ENCODE data around the gene TRABD2B. TPM values are rescaled to one million over a fixed set of nuclear protein-coding genes. Genes with fewer than 3 reads are reported as not detected.

TRABD2B gene
- total RNA-seq, 1 donor from 2014 or later: 0.89 TPM

DNA sequence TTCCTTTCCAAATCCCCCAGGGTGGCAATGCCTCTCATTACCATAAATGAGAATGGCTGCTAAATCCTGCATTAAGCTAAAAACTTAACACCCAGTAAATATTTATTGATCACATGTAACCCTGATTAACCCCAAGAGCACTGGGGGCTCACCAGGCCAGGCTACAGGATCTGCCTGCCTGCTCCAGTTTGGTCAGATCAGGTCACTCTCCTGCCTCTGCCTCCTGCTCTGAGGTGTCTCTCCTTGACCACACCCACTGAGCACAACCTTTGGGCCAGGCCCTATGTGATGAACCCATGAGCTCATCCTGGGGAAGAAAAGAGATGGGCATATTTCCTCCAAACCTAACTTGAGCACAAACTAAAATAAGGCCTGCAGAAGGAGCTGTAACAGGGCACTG, 93.5 kb downstream of the TRABD2B start:
- Mint-ChIP-seq H3K4me1 (ENCODE audit: low read depth, unreplicated experiment) (peaks cover 13% of the 10 kb centered on the region), H3K27ac (ENCODE audit: unreplicated experiment) (no peak overlapping the region), H3K9me3 (ENCODE audit: unreplicated experiment) (no peaks in the 10 kb centered on the region), H3K27me3 (ENCODE audit: low read depth, unreplicated experiment) (peaks cover 27% of the 10 kb centered on the region), H3K36me3 (ENCODE audit: low read depth, unreplicated experiment) (no peaks in the 10 kb centered on the region), H3K4me3 (ENCODE audit: unreplicated experiment) (no peak overlapping the region)
- FAIRE-seq (no peak), DNase-seq (ENCODE audit: low read depth) (no peak)
- Histone ChIP-seq H3K27ac (ENCODE audit: low read depth, low read length) (no peak overlapping the region), H3K36me3 (ENCODE audit: insufficient read depth, low read length) (no peaks in the 10 kb centered on the region), H3K79me2 (ENCODE audit: insufficient read depth, low read length) (no peaks in the 10 kb centered on the region), H3K9me3 (ENCODE audit: insufficient read depth, low read depth, low read length) (no peaks in the 10 kb centered on the region), H3K4me2 (ENCODE audit: low read length) (no peak overlapping the region), H3K4me1 (ENCODE audit: insufficient read depth, low read length) (no peaks in the 10 kb centered on the region), H4K20me1 (ENCODE audit: insufficient read depth, low read length) (no peaks in the 10 kb centered on the region), H3K27me3 (ENCODE audit: insufficient read depth, low read length) (peaks cover 4% of the 10 kb centered on the region), H3K9ac (ENCODE audit: low read length) (no peak overlapping the region), H2AFZ (ENCODE audit: low read depth, low read length) (no peak overlapping the region), H3K4me3 (ENCODE audit: insufficient read depth, low read depth, low read length) (no peak overlapping the region)
- no peak for TF ChIP-seq CTCF (IDR thresholded peaks at IDR 0.05; ENCODE audit: insufficient read depth, low read depth, low read length)
- no peak for TF ChIP-seq EZH2 (IDR thresholded peaks at IDR 0.05; ENCODE audit: insufficient read depth, low read length)

DNA sequence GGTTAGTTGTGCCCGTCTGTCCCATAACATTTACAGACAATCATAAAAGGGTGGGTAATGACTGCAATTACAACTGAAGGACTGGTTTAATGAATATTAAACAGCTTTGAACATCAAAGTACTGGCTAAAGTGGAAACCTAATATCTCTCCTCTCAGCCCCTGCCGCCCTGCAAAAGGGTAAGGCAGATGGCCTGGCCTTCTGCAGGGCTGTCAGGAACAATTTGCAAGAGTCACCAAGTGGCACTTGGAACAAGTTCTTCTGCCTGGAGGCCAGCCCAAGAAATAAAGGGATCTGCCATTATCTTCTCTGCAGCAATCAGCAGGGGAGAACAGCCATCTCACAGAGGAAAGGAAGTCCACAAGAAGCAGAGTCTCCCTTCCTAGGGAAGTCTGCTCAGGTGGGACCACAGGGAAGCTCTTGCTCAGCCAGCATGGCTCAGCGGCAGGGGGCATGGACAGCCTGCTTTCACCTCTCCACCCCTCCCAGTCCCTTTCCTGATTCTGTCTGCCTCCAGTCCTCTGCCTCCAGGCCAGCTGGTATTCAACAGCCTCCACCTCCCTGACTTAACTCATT, 96.1 kb downstream of the TRABD2B start:
- H3K4me3 Mint-ChIP-seq (ENCODE audit: unreplicated experiment): no peak overlapping the region
- Histone ChIP-seq H3K4me1 (ENCODE audit: insufficient read depth, low read length) (no peaks in the 10 kb centered on the region), H3K79me2 (ENCODE audit: insufficient read depth, low read length) (no peaks in the 10 kb centered on the region), H3K27ac (ENCODE audit: low read depth, low read length) (no peak overlapping the region), H3K9me3 (ENCODE audit: insufficient read depth, low read depth, low read length) (no peaks in the 10 kb centered on the region), H3K9ac (ENCODE audit: low read length) (no peak overlapping the region), H2AFZ (ENCODE audit: low read depth, low read length) (no peak overlapping the region), H3K4me3 (ENCODE audit: insufficient read depth, low read depth, low read length) (no peak overlapping the region), H3K4me2 (ENCODE audit: low read length) (no peak overlapping the region), H3K27me3 (ENCODE audit: insufficient read depth, low read length) (no peaks in the 10 kb centered on the region), H3K36me3 (ENCODE audit: insufficient read depth, low read length) (no peaks in the 10 kb centered on the region), H4K20me1 (ENCODE audit: insufficient read depth, low read length) (no peaks in the 10 kb centered on the region)
- no peak overlapping the region for H3K27ac Mint-ChIP-seq (ENCODE audit: unreplicated experiment)
- no peaks in the 10 kb centered on the region for H3K36me3 Mint-ChIP-seq (ENCODE audit: low read depth, unreplicated experiment)
- TF ChIP-seq EZH2 (IDR thresholded peaks at IDR 0.05; ENCODE audit: insufficient read depth, low read length) (no peak), CTCF (IDR thresholded peaks at IDR 0.05; ENCODE audit: insufficient read depth, low read depth, low read length) (no peak)
- peaks cover 6% of the 10 kb centered on the region for H3K4me1 Mint-ChIP-seq (ENCODE audit: low read depth, unreplicated experiment)
- DNase-seq (ENCODE audit: low read depth) (no peak), FAIRE-seq (no peak)
- peaks cover 36% of the 10 kb centered on the region for H3K27me3 Mint-ChIP-seq (ENCODE audit: low read depth, unreplicated experiment)
- H3K9me3 Mint-ChIP-seq (ENCODE audit: unreplicated experiment): no peaks in the 10 kb centered on the region

DNA sequence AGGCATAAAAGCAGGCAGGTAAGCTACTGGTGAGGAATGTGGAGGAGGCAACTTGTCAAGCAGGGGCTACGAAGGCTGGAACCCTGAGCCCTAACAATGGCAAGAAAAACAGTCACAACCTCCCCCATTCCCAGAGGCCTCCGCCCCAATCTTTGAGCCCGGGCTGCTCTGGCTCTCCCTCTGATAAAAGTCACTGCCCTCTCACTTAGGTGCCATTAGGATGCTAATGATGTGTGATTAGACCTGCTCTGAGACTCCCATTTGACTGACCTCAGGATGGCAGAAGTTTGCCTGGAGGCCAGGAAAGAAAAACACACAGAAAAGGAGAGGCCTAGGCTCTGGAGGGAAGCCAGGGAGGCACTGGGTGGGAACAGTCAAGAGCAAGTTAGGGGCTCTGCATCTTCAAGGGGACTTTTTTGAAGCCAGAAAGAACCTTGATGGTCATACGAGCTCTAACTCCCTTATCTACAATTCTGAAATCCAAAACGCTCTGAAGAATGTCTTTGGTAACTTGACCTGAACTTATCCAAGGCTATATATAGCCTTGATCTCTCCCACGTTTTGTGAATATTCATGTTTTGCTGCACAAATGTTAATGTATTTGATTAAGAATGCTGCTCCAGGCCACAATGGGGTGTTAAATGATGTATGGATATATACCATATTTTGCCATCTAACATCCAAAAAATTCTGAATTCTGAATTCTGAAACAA, 98.9 kb downstream of the TRABD2B start:
- Mint-ChIP-seq H3K9me3 (ENCODE audit: unreplicated experiment) (no peaks in the 10 kb centered on the region), H3K36me3 (ENCODE audit: low read depth, unreplicated experiment) (no peaks in the 10 kb centered on the region), H3K4me1 (ENCODE audit: low read depth, unreplicated experiment) (peaks cover 6% of the 10 kb centered on the region), H3K27me3 (ENCODE audit: low read depth, unreplicated experiment) (peaks cover 31% of the 10 kb centered on the region), H3K4me3 (ENCODE audit: unreplicated experiment) (no peak overlapping the region), H3K27ac (ENCODE audit: unreplicated experiment) (no peak overlapping the region)
- Histone ChIP-seq H3K27ac (ENCODE audit: low read depth, low read length) (no peak overlapping the region), H3K4me3 (ENCODE audit: insufficient read depth, low read depth, low read length) (no peak overlapping the region), H3K4me1 (ENCODE audit: insufficient read depth, low read length) (no peaks in the 10 kb centered on the region), H2AFZ (ENCODE audit: low read depth, low read length) (no peak overlapping the region), H3K79me2 (ENCODE audit: insufficient read depth, low read length) (no peaks in the 10 kb centered on the region), H3K27me3 (ENCODE audit: insufficient read depth, low read length) (no peaks in the 10 kb centered on the region), H3K9me3 (ENCODE audit: insufficient read depth, low read depth, low read length) (no peaks in the 10 kb centered on the region), H3K4me2 (ENCODE audit: low read length) (no peak overlapping the region), H4K20me1 (ENCODE audit: insufficient read depth, low read length) (no peaks in the 10 kb centered on the region), H3K9ac (ENCODE audit: low read length) (no peak overlapping the region), H3K36me3 (ENCODE audit: insufficient read depth, low read length) (no peaks in the 10 kb centered on the region)
- FAIRE-seq (no peak), DNase-seq (ENCODE audit: low read depth) (no peak)
- no peak for TF ChIP-seq CTCF (IDR thresholded peaks at IDR 0.05; ENCODE audit: insufficient read depth, low read depth, low read length)
- TF ChIP-seq EZH2 (IDR thresholded peaks at IDR 0.05; ENCODE audit: insufficient read depth, low read length): no peak
